LHCN-M2 (cell line): Measurements from ENCODE around the gene IPO13. TPM values are rescaled to one million over a fixed set of nuclear protein-coding genes. Genes with fewer than 3 reads are reported as not detected.

ENCODE experiments used
- DNase-seq: peaks from one replicate; pipeline ENCODE4 v3.0.0-alpha.2; 2012; ENCODE audit warnings: low read depth
- polyA plus RNA-seq: library from polyadenylated mRNA; unstranded; fragments of >200 nt; gene quantifications from one replicate; pipeline ENCODE4 v1.2.1, GENCODE V29; 2012; ENCODE audit warnings: missing spikeins
- total RNA-seq: library from RNA; depleted of rRNA; stranded (reverse); fragments of >200 nt; gene quantifications from 2 replicates; pipeline ENCODE4 v1.2.3, GENCODE V29; 2014; rRNA removed

Gene IPO13, protein sequence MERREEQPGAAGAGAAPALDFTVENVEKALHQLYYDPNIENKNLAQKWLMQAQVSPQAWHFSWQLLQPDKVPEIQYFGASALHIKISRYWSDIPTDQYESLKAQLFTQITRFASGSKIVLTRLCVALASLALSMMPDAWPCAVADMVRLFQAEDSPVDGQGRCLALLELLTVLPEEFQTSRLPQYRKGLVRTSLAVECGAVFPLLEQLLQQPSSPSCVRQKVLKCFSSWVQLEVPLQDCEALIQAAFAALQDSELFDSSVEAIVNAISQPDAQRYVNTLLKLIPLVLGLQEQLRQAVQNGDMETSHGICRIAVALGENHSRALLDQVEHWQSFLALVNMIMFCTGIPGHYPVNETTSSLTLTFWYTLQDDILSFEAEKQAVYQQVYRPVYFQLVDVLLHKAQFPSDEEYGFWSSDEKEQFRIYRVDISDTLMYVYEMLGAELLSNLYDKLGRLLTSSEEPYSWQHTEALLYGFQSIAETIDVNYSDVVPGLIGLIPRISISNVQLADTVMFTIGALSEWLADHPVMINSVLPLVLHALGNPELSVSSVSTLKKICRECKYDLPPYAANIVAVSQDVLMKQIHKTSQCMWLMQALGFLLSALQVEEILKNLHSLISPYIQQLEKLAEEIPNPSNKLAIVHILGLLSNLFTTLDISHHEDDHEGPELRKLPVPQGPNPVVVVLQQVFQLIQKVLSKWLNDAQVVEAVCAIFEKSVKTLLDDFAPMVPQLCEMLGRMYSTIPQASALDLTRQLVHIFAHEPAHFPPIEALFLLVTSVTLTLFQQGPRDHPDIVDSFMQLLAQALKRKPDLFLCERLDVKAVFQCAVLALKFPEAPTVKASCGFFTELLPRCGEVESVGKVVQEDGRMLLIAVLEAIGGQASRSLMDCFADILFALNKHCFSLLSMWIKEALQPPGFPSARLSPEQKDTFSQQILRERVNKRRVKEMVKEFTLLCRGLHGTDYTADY
- 30.5 and 31.8 TPM in 2 replicates for total RNA-seq
- polyA plus RNA-seq: 23.3 TPM

DNA sequence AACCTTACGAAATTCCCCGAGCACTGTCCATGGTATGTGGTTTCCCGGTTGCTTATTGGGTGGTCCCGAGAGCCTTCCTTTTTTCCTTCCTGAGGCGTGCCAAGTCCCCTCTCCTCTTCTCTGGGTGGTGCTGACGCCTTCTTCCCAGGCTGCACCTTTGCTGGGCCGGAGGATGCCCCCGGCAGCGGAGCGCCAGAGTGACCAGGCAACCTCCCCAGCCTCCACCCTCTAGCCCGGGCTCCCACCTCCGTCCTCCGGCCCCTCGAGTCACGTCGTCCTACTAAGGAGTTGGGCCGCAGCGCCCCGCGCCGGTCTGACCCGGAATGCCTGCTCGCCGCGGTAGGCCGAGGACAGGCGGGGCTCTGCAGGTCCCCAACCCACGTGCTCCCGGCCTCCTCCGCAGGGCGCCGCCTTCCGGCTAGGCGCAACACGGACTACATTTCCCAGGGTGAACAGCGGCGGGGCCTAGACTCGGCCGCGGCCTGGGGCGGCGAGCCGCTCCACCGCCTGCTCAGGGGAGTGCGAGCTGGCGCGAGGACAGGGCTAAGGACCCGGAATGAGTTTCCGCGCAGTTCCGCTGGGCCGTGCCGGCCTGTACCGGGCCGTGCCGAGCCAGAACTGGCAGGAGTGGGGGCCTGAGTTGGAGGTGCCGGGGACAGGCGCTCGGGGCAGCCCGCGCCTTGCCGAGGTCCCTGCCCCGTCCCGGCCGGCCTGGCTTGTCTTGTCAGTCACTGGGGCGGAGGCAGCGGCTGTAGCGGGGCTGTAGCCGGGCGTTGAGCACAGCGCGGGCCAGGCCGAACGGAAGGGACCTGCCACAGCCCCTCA is at the start of gene IPO13:
TSS of gene IPO13 (plus strand) at position 715 of the 825 bp plus-strand sequence. CDS start 651 bp downstream, outside the sequence.
- peak; percentile 92 for DNase-seq

DNA sequence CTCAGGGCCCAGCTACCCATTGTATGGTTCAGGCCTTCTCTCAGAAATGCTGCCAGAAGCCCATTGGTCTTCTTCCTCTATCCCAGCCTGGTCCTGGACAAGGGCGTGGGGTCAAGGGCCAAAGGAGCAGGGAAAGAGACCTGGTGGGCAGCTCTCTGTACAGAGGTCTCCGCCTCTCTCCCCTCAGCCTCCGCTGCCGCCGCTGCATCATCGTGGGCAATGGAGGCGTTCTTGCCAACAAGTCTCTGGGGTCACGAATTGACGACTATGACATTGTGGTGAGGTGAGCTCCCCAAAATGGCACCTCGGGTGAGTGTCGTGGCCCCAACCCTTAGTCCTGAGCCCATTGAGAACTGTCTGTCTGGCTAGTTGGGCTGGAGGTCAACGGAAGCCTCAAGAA is 47.8 kb upstream of the IPO13 start:
- DNase-seq: no peak

DNA sequence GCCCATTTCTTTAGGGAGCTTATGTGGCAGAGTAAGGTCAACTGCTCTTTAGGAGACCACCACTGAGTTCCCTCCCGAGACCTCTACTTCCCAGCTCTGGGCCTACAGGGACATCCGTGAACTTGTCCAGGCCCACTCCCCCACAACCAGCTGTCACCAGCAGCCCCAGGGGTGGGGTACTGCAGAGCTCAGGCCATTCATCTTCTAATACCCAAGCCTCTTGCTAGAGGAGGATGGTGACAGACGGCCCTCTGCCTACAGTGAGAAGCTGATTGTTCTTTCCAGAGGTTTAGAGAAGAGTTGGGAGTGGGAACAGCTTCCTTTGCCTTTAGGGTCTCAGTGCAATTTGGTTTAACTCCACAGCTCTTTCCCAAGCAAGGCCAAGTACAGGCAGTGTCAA is 46.4 kb upstream of the IPO13 start:
- no peak for DNase-seq

DNA sequence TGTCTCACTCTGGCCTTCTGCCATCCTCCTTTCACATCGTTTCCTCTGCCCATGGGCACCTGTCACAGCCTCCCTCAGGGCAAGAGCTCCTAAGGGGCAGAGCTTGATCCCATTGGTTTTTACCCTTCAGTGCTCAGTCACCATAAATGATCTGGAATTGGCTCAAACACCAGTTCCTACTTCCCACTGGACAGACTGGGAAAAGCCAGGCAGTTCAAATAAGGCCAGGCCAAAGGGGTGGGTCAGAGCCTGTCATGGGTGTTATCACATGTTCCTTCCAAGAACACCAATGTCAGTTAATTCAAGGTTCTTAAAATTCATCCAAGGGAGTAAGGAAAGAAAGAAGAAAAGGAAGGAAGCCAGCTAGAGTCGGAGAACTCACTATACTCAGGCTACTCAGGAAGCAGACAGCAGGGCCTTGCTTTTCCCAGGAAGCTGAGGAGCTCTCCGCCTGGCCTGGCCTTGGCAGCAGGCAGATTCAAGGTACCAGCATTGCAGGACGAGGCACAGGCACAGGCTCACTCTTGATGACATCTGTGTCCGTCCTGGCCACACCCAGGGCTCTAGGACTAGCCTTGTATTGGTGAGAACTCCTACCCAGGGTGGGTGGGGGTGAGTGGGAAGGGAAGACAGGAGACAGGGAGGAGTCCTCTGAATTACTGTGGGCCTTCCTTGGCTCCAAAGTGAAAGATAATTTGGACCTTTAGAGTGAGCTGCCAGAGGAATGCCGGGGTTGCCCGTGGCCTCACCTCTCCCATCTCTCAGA is 45.4 kb upstream of the IPO13 start:
- no peak for DNase-seq

DNA sequence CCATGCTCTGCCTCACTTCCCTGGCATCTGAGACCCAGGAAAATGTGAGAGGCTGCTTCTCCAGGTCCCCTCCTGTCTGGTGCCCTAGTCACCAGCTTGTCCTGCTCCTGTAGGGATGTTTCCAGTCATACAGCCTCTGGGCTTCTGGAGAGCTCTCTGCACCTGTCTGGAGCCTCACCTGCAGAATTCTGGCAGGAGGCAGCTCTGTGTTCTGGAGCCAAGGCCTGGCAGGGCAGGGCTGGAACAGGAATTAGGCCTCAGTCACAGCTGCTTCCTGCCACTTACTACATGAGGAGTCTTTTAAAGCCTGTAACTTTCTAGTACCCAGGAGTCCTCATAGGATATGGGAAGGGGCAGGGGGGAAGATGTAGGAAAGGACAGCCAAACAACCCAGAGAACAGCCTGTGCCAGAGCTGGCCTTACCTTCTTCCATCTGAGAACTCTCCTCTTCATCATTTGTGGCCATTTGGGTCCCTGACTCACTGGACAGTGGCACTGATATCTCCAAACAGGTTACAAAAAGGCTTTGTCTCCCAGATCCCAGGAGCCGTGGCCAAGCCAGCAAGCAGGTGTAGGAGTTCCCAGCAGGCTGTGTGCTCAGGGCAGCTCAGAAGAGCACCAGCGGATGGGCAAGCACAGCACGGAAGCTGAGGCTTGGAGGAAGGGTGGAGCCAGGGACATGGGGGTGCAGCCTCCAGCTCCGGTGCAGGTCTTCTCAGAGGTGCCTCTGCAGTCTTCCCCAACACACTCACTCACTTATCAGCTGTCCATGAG is 44.5 kb upstream of the IPO13 start:
- DNase-seq: no peak

DNA sequence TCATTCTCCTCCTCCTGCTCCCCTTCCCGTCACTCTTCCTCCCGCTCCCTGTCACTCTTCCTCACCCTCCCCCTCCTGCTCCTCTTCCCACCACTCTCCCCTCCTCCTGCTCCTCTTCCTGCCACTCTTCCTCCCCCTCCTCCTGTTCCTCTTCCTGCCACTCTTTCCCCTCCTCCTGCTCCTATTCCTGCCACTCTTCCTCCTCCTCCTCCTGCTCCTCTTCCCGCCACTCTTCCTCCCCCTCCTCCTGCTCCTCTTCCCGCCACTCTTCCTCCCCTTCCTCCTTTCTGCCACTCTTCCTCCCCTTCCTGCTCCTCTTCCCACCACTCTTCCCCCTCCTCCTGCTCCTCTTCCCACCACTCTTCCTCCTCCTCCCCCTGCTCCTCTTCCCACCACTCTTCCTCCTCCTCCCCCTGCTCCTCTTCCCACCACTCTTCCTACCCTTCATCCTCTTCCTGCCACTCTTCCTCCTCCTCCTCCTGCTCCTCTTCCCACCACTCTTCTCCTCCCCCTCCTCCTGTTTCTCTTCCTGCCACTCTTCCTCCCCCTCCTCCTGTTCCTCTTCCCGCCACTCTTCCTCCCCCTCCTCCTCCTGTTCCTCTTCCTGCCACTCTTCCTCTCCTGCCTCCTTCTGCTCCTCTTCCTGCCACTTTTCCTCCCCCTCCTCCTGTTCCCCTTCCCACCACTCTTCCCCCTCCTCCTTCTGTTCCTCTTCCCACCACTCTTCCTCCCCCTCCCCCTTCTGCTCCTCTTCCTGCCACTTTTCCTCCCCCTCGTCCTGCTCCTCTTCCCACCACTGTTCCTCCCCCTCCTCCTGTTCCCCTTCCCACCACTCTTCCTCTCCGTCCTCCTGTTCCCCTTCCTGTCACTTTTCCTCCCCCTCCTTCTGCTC is 41.8 kb upstream of the IPO13 start:
- no peak for DNase-seq

DNA sequence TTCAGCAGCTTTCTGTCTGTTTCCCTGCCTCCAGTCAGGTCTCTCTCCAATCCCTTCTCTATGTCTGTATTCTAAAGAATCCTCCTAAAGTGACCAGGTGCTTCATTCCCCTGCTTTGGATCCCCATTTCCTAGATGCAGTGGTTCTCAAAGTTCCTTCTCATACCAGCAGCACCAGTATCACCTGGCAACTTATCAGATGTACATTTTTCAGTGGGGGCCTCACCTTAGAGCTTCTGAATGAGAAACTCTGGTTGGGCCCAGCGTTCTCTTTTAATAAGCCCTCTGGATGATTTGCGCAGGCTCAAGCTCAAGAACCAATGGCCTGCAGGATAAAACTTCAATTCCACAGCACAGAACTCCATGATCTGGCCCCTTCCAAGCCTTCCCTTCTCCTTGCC is 38.5 kb upstream of the IPO13 start:
- no peak for DNase-seq

DNA sequence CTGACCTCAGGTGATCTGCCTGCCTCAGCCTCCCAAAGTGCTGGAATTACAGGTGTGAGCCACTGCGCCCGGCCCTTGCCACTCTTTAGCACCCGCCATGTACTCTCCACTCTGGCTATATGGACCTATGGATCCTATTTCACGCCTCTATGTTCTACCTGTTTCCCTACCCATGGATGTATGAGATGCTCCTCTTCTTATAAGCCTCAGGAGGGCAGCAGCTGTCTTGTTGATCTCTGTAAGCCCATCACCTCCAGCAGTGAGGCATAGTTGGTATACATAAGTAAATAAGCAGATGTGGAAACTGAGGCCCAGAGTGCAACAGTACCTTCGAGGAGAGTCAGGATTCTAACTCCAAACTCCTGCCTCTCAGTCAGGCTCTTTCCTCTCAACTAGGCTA is 37.9 kb upstream of the IPO13 start:
- no peak for DNase-seq

DNA sequence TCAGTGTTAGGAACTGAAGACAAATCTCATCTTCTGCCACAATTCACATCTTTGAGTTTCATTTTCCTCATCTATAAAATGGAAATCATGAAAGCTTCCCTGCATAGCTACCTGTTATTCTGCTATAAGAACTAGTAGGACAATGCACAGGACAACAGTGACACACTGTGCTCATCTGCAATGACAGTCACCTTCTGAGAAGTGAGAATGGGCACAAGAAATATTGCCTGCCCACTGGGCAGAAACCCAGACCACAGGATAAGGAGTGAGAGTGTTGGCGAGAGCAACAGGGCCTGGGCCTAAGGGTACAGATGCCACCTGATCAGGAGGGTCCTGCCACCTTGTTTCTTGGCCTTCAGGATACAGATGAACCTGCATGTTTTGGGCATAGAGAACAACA is 36.4 kb upstream of the IPO13 start:
- DNase-seq: no peak

DNA sequence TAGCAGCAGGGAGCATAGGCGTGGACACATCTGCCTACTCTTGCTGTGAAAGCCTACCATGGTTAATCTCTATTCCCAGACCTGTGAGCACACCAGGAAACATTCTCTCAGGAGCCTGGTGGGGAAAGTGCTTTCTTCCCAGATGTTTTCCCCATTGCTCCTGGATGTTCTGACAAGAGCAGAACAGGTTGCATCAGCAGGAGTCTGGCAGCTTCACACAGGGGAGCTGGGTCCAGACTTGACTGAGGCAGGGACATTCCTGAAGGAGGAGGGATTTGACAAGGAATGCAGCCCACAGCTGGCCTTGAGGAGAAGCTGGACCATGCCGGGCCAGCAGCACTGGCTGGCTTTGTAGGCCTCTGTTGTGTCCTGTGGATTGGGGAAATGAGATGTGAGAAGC is 34.1 kb upstream of the IPO13 start:
- no peak for DNase-seq

DNA sequence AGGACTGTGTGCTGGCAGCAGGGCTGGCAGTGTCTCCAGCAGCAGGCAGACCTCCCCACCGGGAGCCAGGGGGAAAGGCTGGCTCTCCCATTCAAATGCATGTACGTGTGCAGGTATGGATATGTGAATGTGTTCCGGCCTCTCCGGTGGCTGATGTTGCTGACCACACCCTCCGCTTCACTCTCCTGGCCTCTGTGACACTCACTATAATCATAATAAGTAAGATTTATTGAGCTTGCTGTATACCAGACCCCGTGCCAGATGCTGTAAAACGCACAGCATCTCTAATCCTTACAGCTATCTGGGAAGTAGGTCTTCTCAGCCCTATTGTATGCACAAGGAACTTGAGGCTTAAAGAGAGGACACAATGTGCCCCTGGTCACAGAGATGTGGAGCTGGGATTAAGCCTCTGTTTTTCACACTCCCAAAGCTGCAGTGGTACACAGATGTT is 33.7 kb upstream of the IPO13 start:
- no peak for DNase-seq

DNA sequence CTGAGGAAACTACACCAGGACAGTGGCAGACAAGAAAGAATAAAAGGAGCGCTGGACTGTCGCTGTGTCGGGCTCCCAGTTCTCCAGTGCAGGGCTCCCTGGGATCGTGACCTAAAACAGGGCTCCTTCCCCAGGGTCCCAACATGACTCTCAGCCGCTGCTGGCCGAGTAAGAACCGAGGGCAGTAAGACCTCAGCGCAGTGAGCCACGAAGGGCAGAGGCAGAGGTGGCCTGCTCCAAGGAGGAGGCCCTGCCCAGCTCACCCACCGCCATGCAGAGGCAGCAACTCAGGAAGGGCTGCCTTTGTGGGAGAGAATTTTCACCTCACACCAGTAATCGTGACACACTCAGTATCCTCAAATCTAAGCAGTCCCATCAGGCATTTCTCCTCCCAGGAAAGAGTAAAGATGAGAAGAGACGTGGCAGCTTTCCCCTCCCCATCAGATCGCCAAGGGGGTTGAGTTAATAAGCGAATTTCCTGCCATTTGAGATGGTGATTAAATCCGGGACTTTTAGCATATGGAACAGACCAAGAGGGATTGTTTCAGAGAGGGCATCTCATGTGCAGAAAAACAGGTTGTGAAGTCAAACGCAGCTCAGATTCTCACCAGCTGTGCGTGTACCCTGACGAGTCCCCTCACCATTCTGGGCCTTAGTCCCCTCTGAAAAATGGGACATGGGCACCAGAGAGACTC is 32.9 kb upstream of the IPO13 start:
- DNase-seq: no peak

DNA sequence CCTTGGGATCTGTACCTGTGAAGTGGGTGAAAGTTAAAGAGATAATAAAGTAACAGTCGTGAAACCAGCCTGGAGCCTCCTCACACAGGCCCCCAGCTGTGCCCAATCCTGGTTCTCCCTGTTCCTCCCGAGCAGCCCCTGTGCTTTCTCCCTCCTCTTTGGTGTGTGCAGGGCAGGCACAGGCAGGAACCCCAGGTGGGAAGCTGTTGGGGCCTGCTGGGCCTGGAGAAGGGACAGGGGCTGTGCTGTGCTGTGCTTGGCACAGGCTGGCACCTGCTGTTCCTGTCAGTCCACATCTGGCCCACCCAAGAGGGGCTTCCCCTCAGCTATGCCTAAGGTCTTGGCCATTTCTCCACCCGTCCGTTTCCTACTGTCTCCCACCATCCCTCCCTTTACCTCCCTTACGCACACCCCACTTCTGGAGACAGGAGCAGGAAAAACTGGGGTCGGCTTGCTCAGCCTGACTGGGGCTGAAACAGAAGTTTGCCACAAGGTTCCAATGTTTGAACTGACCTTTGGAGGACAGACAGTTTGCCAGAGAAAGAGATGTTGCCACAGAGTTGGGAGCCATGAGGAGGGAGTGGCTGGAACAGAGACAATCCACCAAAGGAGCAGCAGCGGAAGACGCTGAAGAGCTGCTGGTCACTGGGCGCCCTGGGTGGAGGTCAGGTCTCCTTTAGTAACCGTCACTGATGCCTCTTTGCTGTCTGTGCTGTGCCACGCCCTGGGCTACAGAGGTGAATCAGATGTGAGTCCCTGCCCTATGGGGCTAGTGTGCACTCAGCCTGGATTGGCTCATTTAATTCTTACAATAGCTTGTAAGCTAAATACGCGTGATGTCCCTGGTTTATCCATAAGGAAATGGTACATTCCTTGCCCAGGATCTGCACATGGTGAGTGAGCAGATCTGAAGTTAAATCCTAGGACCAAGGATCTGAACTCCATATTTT is 31.9 kb upstream of the IPO13 start:
- no peak for DNase-seq

DNA sequence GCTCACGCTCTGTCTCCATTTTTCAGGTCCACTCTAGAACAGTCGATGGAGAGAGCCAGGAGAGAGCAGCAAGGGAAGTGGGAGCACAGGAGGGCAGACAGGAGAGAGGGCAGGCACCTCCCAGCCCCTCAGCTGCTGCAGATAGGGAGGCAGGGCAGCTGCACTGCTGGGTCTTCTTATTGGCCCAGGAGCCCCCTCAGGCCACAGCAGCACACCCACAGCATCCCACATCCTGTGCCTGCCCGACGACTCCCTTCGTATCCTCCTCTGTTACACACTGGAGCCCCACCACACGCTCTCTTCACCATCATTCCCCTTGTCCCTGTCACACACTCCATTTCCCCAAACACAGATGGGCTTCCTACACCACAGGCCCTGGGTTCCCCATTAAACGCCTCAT is 26.8 kb upstream of the IPO13 start:
- DNase-seq: no peak

DNA sequence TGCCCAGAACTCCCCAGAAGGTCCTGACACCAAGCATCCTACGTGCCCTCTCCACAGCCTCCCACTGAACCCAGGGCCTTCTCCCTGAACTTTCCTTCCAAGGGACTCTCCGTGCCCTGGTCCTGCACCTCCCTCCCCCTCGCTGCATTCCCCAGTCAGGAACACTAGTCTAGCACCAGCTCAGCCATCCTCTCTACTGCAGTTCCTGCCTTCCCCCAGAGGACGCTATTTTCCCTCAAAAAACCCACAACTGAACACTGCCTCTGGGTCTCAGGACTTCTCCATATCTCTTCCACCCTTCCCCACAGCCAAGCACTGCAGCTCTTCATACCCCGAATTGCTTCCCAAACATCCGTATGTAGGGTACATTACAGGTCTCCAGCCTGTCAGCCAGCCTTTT is 25.7 kb upstream of the IPO13 start:
- DNase-seq: no peak

DNA sequence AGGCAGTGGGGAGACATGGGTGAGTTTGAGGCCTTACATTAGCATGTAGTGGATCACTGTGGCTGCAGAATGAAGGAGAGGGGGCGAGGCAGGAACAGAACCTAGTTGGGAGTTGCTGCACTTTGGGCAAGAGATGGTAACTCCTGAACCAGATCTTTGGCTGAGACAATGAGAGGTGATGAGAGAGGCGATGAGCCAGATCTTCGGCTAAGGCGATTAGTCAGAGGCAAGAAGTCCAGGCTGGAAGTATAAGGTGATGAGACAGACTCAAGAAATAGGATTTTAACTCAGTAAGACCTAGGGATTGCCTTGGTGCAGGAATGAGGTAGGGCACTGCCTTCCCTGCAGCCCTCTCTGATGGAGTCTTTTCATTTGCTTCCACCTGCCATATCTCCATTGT is 22.2 kb upstream of the IPO13 start:
- no peak for DNase-seq

DNA sequence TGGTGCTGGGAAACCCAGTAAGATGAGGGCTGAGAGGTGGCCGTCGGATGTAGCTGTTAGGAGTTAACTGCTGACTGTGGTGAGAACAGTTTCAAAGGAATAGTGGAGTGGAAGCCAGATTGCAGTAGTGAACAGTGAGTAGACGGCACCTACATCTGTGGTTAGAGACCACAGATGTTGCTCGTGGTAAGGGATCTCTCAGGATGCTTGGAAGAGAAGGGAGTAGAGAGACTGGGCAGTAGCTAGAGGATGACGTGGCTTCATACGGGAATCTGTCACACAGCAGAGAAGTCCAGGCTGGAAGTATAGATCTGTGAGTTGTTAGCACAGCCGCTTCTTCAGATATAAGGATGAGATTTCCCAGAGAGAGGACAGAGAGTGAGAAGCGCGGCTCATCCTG is 20.9 kb upstream of the IPO13 start:
- DNase-seq: no peak
